ENCODE measurements around the gene PTPRE. TPM values are rescaled to one million over a fixed set of nuclear protein-coding genes. Genes with fewer than 3 reads are reported as not detected.
A peak's percentile ranks its signal among the peaks of the same experiment; 100 is the strongest.

The PTPRE gene
- total and polyA plus RNA-seq, 9 donors, result 3.3 to 6.3 (median 4.4) TPM

- Histone ChIP-seq H3K27me3 (ENCODE audit: control insufficient read depth, insufficient read depth, low read length) (no peaks in the 10 kb centered on the region), H3K9me3 (replicated peaks; ENCODE audit: control insufficient read depth, low read depth, low read length) (no peaks in the 10 kb centered on the region), H3K36me3 (ENCODE audit: control insufficient read depth, insufficient read depth, low read length) (peaks cover 54% of the 10 kb centered on the region), H3K4me3 (ENCODE audit: low read length) (no peak overlapping the region), H3K4me1 (ENCODE audit: control insufficient read depth, insufficient read depth, low read length) (no peaks in the 10 kb centered on the region), H3K27ac (ENCODE audit: low read length) (no peak overlapping the region)
- no peak for DNase-seq
- no CpG with 5 or more reads among the region's 2 CpGs for WGBS (ENCODE audit: insufficient coverage)
Observed at GRCh38 chr10:128114901-128115300, 208.0 kb downstream of the PTPRE start.

GRCh38 chr10:128115356-128115755, 208.5 kb downstream of the PTPRE start:
- Histone ChIP-seq H3K36me3 (ENCODE audit: control insufficient read depth, insufficient read depth, low read length) (peaks cover 51% of the 10 kb centered on the region), H3K27me3 (ENCODE audit: control insufficient read depth, insufficient read depth, low read length) (no peaks in the 10 kb centered on the region), H3K4me1 (ENCODE audit: control insufficient read depth, insufficient read depth, low read length) (no peaks in the 10 kb centered on the region), H3K9me3 (replicated peaks; ENCODE audit: control insufficient read depth, low read depth, low read length) (no peaks in the 10 kb centered on the region), H3K27ac (ENCODE audit: low read length) (no peak overlapping the region), H3K4me3 (ENCODE audit: low read length) (no peak overlapping the region)
- 92% methylated on average over 4 of the region's 8 CpGs for WGBS (ENCODE audit: insufficient coverage)
- no peak for DNase-seq

GRCh38 chr10:128116187-128116586, 209.3 kb downstream of the PTPRE start:
- H3K4me1 ChIP-seq (ENCODE audit: control insufficient read depth, insufficient read depth, low read length), result no peaks in the 10 kb centered on the region
- no peak overlapping the region for H3K27ac ChIP-seq (ENCODE audit: low read length)
- peaks cover 49% of the 10 kb centered on the region for H3K36me3 ChIP-seq (ENCODE audit: control insufficient read depth, insufficient read depth, low read length)
- 100% methylated on average over 1 of the region's 4 CpGs for WGBS (ENCODE audit: insufficient coverage)
- no peak overlapping the region for H3K4me3 ChIP-seq (ENCODE audit: low read length)
- no peaks in the 10 kb centered on the region for H3K27me3 ChIP-seq (ENCODE audit: control insufficient read depth, insufficient read depth, low read length)
- no peaks in the 10 kb centered on the region for H3K9me3 ChIP-seq (replicated peaks; ENCODE audit: control insufficient read depth, low read depth, low read length)
- no peak for DNase-seq

GRCh38 chr10:128116851-128117615, 210.1 kb downstream of the PTPRE start:
- no peak overlapping the region for H3K27ac ChIP-seq (ENCODE audit: low read length)
- no peaks in the 10 kb centered on the region for H3K9me3 ChIP-seq (replicated peaks; ENCODE audit: control insufficient read depth, low read depth, low read length)
- no peak for DNase-seq
- H3K36me3 ChIP-seq (ENCODE audit: control insufficient read depth, insufficient read depth, low read length), result peaks cover 46% of the 10 kb centered on the region
- H3K4me3 ChIP-seq (ENCODE audit: low read length), result no peak overlapping the region
- no peaks in the 10 kb centered on the region for H3K4me1 ChIP-seq (ENCODE audit: control insufficient read depth, insufficient read depth, low read length)
- 90% methylated on average over 3 of the region's 13 CpGs for WGBS (ENCODE audit: insufficient coverage)
- no peaks in the 10 kb centered on the region for H3K27me3 ChIP-seq (ENCODE audit: control insufficient read depth, insufficient read depth, low read length)

- H3K36me3 ChIP-seq (ENCODE audit: control insufficient read depth, insufficient read depth, low read length), result peaks cover 14% of the 10 kb centered on the region
- 88% methylated on average over 5 of the region's 5 CpGs for WGBS (ENCODE audit: insufficient coverage)
- peaks cover 8% of the 10 kb centered on the region for H3K27me3 ChIP-seq (ENCODE audit: control insufficient read depth, insufficient read depth, low read length)
- H3K4me3 ChIP-seq (ENCODE audit: low read length), result no peak overlapping the region
- H3K9me3 ChIP-seq (replicated peaks; ENCODE audit: control insufficient read depth, low read depth, low read length), result no peaks in the 10 kb centered on the region
- H3K27ac ChIP-seq (ENCODE audit: low read length), result no peak overlapping the region
- peaks cover 22% of the 10 kb centered on the region for H3K4me1 ChIP-seq (ENCODE audit: control insufficient read depth, insufficient read depth, low read length)
- no peak for DNase-seq
Observed at GRCh38 chr10:128121750-128122412, 215.0 kb downstream of the PTPRE start.

GRCh38 chr10:128122931-128123330, 216.0 kb downstream of the PTPRE start:
- Histone ChIP-seq H3K4me1 (ENCODE audit: control insufficient read depth, insufficient read depth, low read length) (peaks cover 22% of the 10 kb centered on the region), H3K27ac (ENCODE audit: low read length) (no peak overlapping the region), H3K36me3 (ENCODE audit: control insufficient read depth, insufficient read depth, low read length) (peaks cover 8% of the 10 kb centered on the region), H3K27me3 (ENCODE audit: control insufficient read depth, insufficient read depth, low read length) (peaks cover 11% of the 10 kb centered on the region), H3K4me3 (ENCODE audit: low read length) (no peak overlapping the region), H3K9me3 (replicated peaks; ENCODE audit: control insufficient read depth, low read depth, low read length) (no peaks in the 10 kb centered on the region)
- no CpG with 5 or more reads among the region's 2 CpGs for WGBS (ENCODE audit: insufficient coverage)
- no peak for DNase-seq

GRCh38 chr10:128123846-128124245, 216.9 kb downstream of the PTPRE start:
- H3K27ac ChIP-seq (ENCODE audit: low read length), result no peak overlapping the region
- no peak overlapping the region for H3K4me3 ChIP-seq (ENCODE audit: low read length)
- H3K4me1 ChIP-seq (ENCODE audit: control insufficient read depth, insufficient read depth, low read length), result peaks cover 22% of the 10 kb centered on the region
- H3K36me3 ChIP-seq (ENCODE audit: control insufficient read depth, insufficient read depth, low read length), result peaks cover 3% of the 10 kb centered on the region
- H3K27me3 ChIP-seq (ENCODE audit: control insufficient read depth, insufficient read depth, low read length), result peaks cover 11% of the 10 kb centered on the region
- no peak for DNase-seq
- no peaks in the 10 kb centered on the region for H3K9me3 ChIP-seq (replicated peaks; ENCODE audit: control insufficient read depth, low read depth, low read length)

- Histone ChIP-seq H3K27me3 (ENCODE audit: control insufficient read depth, insufficient read depth, low read length) (peaks cover 11% of the 10 kb centered on the region), H3K27ac (ENCODE audit: low read length) (no peak overlapping the region), H3K4me3 (ENCODE audit: low read length) (peak overlapping the region; percentile 47), H3K9me3 (replicated peaks; ENCODE audit: control insufficient read depth, low read depth, low read length) (no peaks in the 10 kb centered on the region), H3K4me1 (ENCODE audit: control insufficient read depth, insufficient read depth, low read length) (peaks cover 22% of the 10 kb centered on the region), H3K36me3 (ENCODE audit: control insufficient read depth, insufficient read depth, low read length) (peaks cover 3% of the 10 kb centered on the region)
- no peak for DNase-seq
- 14% methylated on average over 7 of the region's 11 CpGs for WGBS (ENCODE audit: insufficient coverage)
Observed at GRCh38 chr10:128124813-128125403, 218.0 kb downstream of the PTPRE start.

GRCh38 chr10:128125416-128125943, 218.6 kb downstream of the PTPRE start:
- H3K27ac ChIP-seq (ENCODE audit: low read length), result no peak overlapping the region
- H3K9me3 ChIP-seq (replicated peaks; ENCODE audit: control insufficient read depth, low read depth, low read length), result no peaks in the 10 kb centered on the region
- WGBS (ENCODE audit: insufficient coverage), result 0% methylated on average over 18 of the region's 33 CpGs
- H3K36me3 ChIP-seq (ENCODE audit: control insufficient read depth, insufficient read depth, low read length), result peaks cover 3% of the 10 kb centered on the region
- no peak for DNase-seq
- H3K4me3 ChIP-seq (ENCODE audit: low read length), result peak overlapping the region; percentile 47
- H3K4me1 ChIP-seq (ENCODE audit: control insufficient read depth, insufficient read depth, low read length), result peaks cover 22% of the 10 kb centered on the region
- H3K27me3 ChIP-seq (ENCODE audit: control insufficient read depth, insufficient read depth, low read length), result peaks cover 11% of the 10 kb centered on the region
